GM12865 (cell line): ENCODE measurements around the gene VPS13C.

Source experiments
- DNase-seq: peaks from one replicate; pipeline ENCODE4 v3.0.0; 2010; ENCODE audit warnings: low read depth
- H3K4me3 ChIP-seq: 2 replicates; pipeline ENCODE4 v1.5.1; 2011; ENCODE audit warnings: mild to moderate bottlenecking, low read depth, low read length, control low read depth
- CTCF ChIP-seq: IDR thresholded peaks from 2 replicates; pipeline ENCODE4 v1.5.1; 2011; ENCODE audit warnings: low read length, control low read depth, low read depth, inconsistent platforms; ENCODE audit not compliant: insufficient read depth; ENCODE audit errors: missing control alignments

VPS13C gene

DNA sequence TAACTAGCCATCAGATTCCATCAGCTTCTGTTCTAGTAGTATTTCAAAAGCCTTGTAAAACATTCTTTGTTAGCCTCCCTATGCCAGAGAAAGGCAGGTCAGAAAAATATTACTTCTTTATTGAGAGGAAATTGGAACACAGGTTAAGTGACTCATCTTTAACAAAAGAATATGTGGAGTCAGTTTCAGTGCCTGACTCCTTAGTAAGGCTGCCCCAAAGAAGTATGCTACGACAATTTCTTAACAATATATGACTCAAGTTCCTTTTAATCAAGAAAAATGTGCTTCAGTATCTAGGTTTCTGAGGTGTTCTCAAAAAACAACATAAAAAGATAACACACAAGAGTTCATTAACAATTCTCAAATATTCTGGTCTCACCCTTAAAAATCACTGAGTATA is 139.2 kb downstream of the VPS13C start:
- TF ChIP-seq CTCF = no peak
- no peak for DNase-seq

GRCh38 chr15:61917457-61917856 is 142.8 kb downstream of the VPS13C start:
- DNase-seq = no peak
- no peak overlapping the region for H3K4me3 ChIP-seq
- no peak for TF ChIP-seq CTCF

More for the DNA sequence above, 139.2 kb downstream of the VPS13C start:
- no peak overlapping the region for H3K4me3 ChIP-seq

DNA sequence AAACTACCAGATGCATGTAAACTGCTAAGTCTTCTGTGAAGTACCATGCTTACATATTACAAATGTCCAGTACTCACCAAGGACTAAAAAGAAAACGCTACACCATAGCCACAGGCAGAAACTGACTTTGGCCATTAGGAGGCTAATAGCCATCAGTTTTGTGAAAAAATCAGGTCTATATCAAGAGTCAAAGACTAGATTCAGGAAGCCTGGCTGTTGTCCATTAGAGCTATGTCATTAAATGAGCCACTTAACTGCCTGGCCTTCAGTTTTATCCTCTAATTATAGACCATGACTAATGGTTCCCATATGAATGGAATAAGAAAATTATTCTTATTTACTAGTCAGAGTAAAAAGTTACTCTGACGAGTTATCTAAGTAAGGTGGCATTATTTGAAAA is 144.1 kb downstream of the VPS13C start:
- no peak for TF ChIP-seq CTCF
- no peak overlapping the region for H3K4me3 ChIP-seq

DNA sequence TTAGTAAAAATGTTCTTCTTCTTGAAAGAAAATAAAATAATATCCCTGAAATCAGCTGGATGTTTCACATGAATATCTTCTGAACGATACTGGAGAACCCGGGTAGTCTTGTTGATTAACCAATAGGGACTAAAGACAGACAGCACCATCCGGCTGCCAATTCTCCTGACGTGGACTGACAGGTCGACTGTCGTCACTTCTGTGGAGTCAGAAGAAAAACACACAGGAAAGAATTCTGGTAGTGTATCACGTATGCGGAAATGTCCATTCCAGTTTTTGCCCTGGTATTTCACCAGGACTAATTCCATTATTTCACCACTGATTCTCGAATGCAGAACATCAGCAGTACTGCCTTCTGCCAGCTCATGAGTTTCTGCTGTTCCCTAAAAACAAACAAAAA is 144.6 kb downstream of the VPS13C start:
- DNase-seq = no peak
- no peak overlapping the region for H3K4me3 ChIP-seq
- TF ChIP-seq CTCF = no peak

More for the DNA sequence above, 144.1 kb downstream of the VPS13C start:
- no peak for DNase-seq

- TF ChIP-seq CTCF = no peak
- no peak for DNase-seq
These were observed 149.3 kb downstream of the VPS13C start for GRCh38 chr15:61910839-61911369.

GRCh38 chr15:61908241-61908640 is 152.0 kb downstream of the VPS13C start:
- no peak overlapping the region for H3K4me3 ChIP-seq
- TF ChIP-seq CTCF = no peak
- no peak for DNase-seq

More at GRCh38 chr15:61910839-61911369, 149.3 kb downstream of the VPS13C start:
- H3K4me3 ChIP-seq = no peak overlapping the region

DNA sequence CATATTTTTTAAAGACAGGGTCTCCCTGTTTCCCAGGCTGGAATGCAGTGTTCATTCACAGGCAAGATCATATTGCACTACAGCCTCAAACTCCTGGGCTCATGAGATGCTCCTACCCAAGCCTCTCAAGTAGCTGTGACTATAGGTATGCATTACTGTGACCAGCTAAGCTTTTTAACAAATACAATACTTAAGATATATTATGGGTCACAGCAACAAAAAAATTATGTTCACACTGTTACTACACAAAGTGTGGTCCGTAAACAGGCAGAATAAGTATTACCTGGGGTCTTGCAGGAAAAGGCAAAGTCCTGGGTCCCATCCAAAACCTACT is 152.5 kb downstream of the VPS13C start:
- H3K4me3 ChIP-seq = no peak overlapping the region
- no peak for DNase-seq
- TF ChIP-seq CTCF = no peak
